Panc1 (cell line): ENCODE data around the gene RAB3D.
"Not testable (repeated sequence)": the region's sequence is repeated elsewhere in the genome, so short reads cannot be mapped to it uniquely, and the experiment has no call there.

Experiments
- CTCF ChIP-seq: fragments of 450-650 bp; IDR thresholded peaks from 2 replicates; pipeline ENCODE4 v1.5.1; 2017; ENCODE audit warnings: mild to moderate bottlenecking
- REST ChIP-seq, 2 experiments: IDR thresholded peaks; 2 replicates each; pipeline ENCODE4 v1.6.1; 2011 to 2012; ENCODE audit warnings: low read depth in 2 of 2, control low read depth in 1 of 2, low read length in 1 of 2, mild to moderate bottlenecking in 1 of 2, moderate library complexity in 1 of 2; ENCODE audit not compliant: insufficient read depth in 1 of 2
- SIN3A ChIP-seq: IDR thresholded peaks from 2 replicates; pipeline ENCODE4 v1.6.1; 2012; ENCODE audit warnings: low read depth, mild to moderate bottlenecking, low read length, moderate library complexity, borderline replicate concordance; ENCODE audit not compliant: insufficient read depth
- TCF7L2 ChIP-seq: IDR thresholded peaks from 2 replicates; pipeline ENCODE4 v1.6.1; 2011; ENCODE audit warnings: mild to moderate bottlenecking, low read depth, low read length, inconsistent platforms

- not testable (repeated sequence) for TF ChIP-seq CTCF; SIN3A; TCF7L2; REST (IDR thresholded peaks at IDR 0.05; ENCODE audit: insufficient read depth in 1 of 2, low read depth in 2 of 2, low read length in 1 of 2)
Observed at GRCh38 chr19:11340099-11340467, 626 bp upstream of the RAB3D start.
